Measurements from ENCODE around the gene LHX3. TPM values are rescaled to one million over a fixed set of nuclear protein-coding genes. Genes with fewer than 3 reads are reported as not detected.

The LHX3 gene
- total RNA-seq, 1 experiment from 2014 or later, result not detected

- no peak overlapping the region for H4K5ac ChIP-seq (ENCODE audit: insufficient read length, low read depth, low read length)
- no peak overlapping the region for H3K56ac ChIP-seq (ENCODE audit: insufficient read length, low read depth, low read length)
- no peak overlapping the region; the same call in 1 of the 2 replicates for H3K14ac ChIP-seq (ENCODE audit: insufficient read depth, low read length)
- H3K9me3 ChIP-seq (ENCODE audit: control insufficient read depth, low read depth, low read length), result no peaks in the 10 kb centered on the region
- no peak overlapping the region for H2BK15ac ChIP-seq (ENCODE audit: low read depth, low read length)
- no peak overlapping the region for H3T11ph ChIP-seq (ENCODE audit: low read length)
- H3K23ac ChIP-seq (ENCODE audit: insufficient read length, low read depth, low read length), result no peak overlapping the region
- H3K4me2 ChIP-seq (ENCODE audit: insufficient read depth, insufficient read length, low read length), result no peak overlapping the region
- Mint-ChIP-seq H3K9me3 (no peaks in the 10 kb centered on the region), H3K4me1 (peaks cover 9 to 42% of the 10 kb centered on the region in 2 experiments), H3K27me3 (ENCODE audit: low read depth) (peaks cover 29% of the 10 kb centered on the region), H3K27ac (no peak overlapping the region), H3K4me3 (no peak overlapping the region), H3K36me3 (ENCODE audit: insufficient read depth in 1 of 3, low read depth in 3 of 3) (no peaks in the 10 kb centered on the region)
- H2AK5ac ChIP-seq (ENCODE audit: insufficient read length, low read length), result no peak overlapping the region
- no peak overlapping the region for H3K9ac ChIP-seq (ENCODE audit: extremely low read depth, insufficient read length, low read length)
- H2BK120ac ChIP-seq (ENCODE audit: low read depth, low read length, poor library complexity, severe bottlenecking), result no peak overlapping the region
- no peak overlapping the region for H2AFZ ChIP-seq (ENCODE audit: low read length)
- no peaks in the 10 kb centered on the region for H3K79me2 ChIP-seq (ENCODE audit: insufficient read depth, low read length)
- H3K23me2 ChIP-seq (ENCODE audit: insufficient read length, low read depth, low read length, poor library complexity, severe bottlenecking), result no peaks in the 10 kb centered on the region
- H3K4ac ChIP-seq (ENCODE audit: low read depth, low read length), result no peak overlapping the region
- no peak overlapping the region for H4K8ac ChIP-seq (replicated peaks; ENCODE audit: insufficient read length, low read depth, low read length)
- H3K27ac ChIP-seq (ENCODE audit: insufficient read length, low read depth, low read length), result no peak overlapping the region
- no peaks in the 10 kb centered on the region for H3K79me1 ChIP-seq (ENCODE audit: insufficient read depth, low read depth, low read length, poor library complexity, severe bottlenecking)
- peaks cover 13% of the 10 kb centered on the region; the same call in 1 of the 2 replicates for H3K27me3 ChIP-seq (ENCODE audit: insufficient read depth, low read length)
- DNase-seq, result no peak
- H2BK12ac ChIP-seq (ENCODE audit: insufficient read length, low read depth, low read length), result no peak overlapping the region
- peaks cover 3% of the 10 kb centered on the region for H4K20me1 ChIP-seq (ENCODE audit: control insufficient read depth, insufficient read depth, insufficient read length)
- H4K91ac ChIP-seq (ENCODE audit: insufficient read length, low read depth, low read length), result no peak overlapping the region
- TF ChIP-seq CTCF (conservative IDR thresholded peaks at IDR 0.05), result no peak
- no peak overlapping the region for H2BK5ac ChIP-seq (ENCODE audit: insufficient read length, low read length)
- WGBS (ENCODE audit: extremely low coverage, insufficient read length, low lambda C conversion rate), result no CpG with 5 or more reads among the region's 18 CpGs
- H3K4me1 ChIP-seq (ENCODE audit: insufficient read depth, low read length), result no peaks in the 10 kb centered on the region
- no peak overlapping the region for H2BK20ac ChIP-seq (ENCODE audit: low read depth, low read length, poor library complexity, severe bottlenecking)
- no peak overlapping the region for H3K18ac ChIP-seq (ENCODE audit: insufficient read length, low read depth, low read length)
These were observed 17.7 kb downstream of the LHX3 start for GRCh38 chr9:136187197-136187596.

Data from H9 (cell line).